Measurements from ENCODE around the gene CREBBP.

CREBBP gene

DNA sequence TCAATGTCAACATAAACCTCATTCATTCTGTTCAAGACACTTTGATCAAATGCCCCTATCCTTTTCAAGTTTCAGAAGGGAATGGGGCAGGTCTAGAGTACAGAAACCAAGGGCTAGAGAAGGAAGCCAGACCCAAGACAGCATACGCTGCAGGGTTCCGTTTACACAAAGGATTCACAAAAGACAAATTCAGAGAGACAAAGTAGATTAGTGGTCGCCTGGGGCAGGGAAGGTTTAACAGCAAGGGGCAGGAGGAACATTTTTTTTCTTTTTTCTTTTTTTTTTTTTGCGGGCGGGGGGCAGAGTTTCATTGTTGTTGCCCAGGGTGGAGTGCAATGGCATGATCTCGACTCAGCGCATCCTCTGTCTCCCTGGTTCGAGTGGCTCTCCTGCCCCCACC lies 143.3 kb downstream of the CREBBP start:
- TF ChIP-seq GATA1 (IDR thresholded peaks at IDR 0.05; ENCODE audit: low read depth, low read length) (no peak), POLR2A (IDR thresholded peaks at IDR 0.05; ENCODE audit: low read length) (no peak)
- no peak for DNase-seq

DNA sequence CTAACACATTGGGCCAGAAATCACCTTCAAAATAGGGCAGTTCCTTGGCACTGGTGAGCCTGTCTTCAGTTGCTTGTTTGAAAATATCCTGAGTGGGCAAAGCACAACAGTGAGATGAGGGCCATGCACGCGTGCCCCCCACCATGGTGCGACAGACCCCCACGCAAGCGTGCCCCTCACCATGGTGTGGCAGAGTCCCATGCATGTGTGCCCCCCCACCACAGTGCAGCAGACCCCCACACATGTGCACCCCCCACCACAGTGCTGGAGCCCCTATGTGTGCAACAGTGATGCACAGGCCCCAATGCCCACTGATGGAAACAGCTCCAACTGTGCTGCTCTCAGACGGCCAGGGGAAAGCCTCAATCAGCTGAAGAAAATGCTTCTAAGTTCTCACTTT lies 144.4 kb downstream of the CREBBP start:
- DNase-seq: no peak
- TF ChIP-seq POLR2A (IDR thresholded peaks at IDR 0.05; ENCODE audit: low read length): no peak

DNA sequence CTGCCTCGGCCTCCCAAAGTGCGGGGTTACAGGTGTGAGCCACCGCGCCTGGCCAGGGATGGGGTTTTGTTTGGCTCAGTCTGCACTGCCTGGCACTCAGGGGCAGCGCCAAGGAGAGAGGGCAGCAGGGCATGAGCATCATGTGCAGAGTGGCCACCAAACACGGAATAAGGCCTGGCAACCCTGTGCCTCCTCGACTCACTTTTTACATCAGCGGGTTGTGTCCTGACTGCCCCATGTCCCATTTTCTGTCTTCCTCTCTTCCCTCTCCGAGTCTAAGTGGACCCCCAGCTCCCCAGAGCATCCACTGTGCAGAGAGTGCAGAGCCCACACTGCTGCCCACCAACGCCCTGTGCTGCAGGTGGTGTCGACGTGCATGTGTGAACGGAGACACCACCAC lies 145.0 kb downstream of the CREBBP start:
- TF ChIP-seq GATA1 (IDR thresholded peaks at IDR 0.05; ENCODE audit: low read depth, low read length): no peak
- no peak for TF ChIP-seq POLR2A (IDR thresholded peaks at IDR 0.05; ENCODE audit: low read length)
- DNase-seq: no peak

DNA sequence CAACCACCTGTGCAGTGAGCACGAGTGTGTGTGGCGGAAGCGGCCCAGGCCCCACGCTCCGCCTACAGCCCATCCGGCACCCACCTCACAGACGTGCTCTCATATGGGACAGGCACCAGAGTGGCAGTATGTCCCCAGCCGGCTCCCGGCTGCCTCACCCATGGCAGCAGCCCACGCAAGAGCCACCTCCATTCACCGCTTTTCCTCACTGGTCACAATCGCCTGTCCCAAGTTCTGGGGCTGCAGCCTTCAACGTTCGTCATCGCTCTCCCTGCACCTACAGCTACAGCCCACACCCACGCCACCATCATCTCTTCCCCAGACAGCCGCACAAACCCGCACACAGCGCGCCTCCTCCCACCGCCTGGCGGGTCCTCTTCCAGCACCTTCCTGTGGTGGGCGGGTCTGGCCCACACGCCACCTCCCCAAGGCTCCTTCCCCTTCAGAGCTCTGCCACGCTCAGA lies 145.7 kb downstream of the CREBBP start:
- no peak for DNase-seq
- no peak for TF ChIP-seq GATA1 (IDR thresholded peaks at IDR 0.05; ENCODE audit: low read depth, low read length)
- no peak for TF ChIP-seq POLR2A (IDR thresholded peaks at IDR 0.05; ENCODE audit: low read length)

DNA sequence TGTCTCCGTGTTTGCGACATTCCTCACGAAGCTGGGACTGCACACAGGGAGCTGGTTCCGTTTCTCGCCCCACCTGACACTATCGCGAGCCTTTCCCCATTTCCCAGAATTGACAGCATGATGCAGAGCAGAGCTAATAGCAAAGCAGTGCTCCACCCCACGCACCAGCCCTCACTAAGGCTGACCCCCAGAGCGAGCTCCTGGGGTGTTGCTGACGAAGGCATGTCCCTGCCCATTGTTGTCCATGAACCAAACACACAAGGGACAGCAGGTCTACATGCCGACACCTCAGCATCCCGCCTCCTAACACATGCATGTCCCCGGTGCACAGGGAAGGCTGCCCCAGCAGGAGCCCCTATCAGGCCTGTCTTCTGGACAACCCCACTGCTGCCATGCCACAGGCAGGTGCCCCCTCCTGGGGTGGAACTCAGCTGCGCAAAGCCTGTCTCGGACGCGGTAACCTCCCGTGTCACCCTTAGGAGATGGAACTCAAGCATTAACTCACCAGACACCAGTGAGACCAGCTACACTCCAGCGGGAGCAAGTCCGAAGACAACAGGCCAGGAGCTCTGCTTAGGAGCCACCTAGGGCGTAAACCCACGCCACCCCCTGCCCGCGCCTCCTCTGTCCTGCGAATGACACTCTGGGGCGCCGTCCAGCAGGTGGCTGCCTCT lies 146.3 kb downstream of the CREBBP start:
- TF ChIP-seq GATA1 (IDR thresholded peaks at IDR 0.05; ENCODE audit: low read depth, low read length) (no peak), POLR2A (IDR thresholded peaks at IDR 0.05; ENCODE audit: low read length) (no peak)
- no peak for DNase-seq

DNA sequence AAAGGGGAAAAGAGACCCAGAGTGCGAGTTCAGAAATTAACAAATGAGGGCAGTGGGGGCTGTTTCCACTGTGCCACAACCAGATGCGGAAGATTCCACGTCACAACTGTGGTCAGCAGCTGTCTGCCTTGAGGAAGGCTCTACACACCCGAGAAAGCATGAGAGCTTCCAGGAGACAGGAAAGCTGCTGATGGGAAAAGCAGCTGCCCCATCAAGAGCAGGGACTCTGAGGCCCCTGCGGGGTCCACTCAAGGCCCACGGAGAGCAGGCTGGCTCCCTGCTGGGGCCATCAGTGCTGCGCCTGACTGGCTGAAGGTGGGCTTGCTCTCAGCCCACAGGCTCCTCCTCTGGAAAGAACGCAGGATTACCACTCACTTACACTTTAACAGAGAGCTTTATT lies 148.3 kb downstream of the CREBBP start:
- TF ChIP-seq POLR2A (IDR thresholded peaks at IDR 0.05; ENCODE audit: low read length) (no peak), GATA1 (IDR thresholded peaks at IDR 0.05; ENCODE audit: low read depth, low read length) (no peak)
- DNase-seq: no peak

DNA sequence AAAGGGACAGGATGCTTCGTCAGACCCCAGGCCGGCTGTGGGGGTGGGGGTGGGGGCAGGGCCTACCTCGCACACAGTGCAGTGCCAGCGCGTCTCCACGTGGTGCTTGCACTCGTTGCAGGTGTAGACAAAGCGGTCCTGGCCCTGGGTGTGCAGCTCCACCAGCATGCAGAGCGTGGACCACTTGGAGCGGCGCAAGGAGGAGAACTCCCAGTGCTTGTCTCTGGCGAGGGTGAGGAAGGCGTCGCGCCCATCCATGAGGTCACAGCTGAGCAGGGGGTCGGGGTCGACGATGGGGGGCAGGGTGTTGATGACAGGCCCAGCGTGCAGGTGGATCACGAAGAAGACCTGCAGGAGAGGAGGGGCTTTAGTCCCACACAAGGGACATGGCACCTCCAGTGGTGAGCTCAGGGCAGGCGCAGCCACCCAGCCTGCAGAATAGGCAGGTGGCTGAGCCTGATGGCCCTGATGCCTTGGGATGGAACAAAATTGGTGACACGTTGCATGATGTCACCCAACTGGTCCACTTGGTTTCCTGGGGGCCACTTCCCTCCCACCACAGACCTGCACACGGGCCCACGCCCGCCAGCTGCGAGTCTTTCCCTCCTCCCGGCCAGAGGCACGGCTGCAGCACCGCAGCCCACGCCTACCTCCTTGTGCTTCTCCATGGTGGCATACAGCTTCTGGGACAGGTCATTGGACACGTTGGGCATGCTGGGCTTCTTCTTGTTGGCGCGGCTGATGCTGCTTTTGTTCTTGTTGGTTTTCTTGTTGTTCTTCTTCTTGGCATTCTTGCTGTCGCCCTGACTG lies 149.2 kb downstream of the CREBBP start:
- no peak for TF ChIP-seq POLR2A (IDR thresholded peaks at IDR 0.05; ENCODE audit: low read length)
- no peak for TF ChIP-seq GATA1 (IDR thresholded peaks at IDR 0.05; ENCODE audit: low read depth, low read length)
- no peak for DNase-seq

DNA sequence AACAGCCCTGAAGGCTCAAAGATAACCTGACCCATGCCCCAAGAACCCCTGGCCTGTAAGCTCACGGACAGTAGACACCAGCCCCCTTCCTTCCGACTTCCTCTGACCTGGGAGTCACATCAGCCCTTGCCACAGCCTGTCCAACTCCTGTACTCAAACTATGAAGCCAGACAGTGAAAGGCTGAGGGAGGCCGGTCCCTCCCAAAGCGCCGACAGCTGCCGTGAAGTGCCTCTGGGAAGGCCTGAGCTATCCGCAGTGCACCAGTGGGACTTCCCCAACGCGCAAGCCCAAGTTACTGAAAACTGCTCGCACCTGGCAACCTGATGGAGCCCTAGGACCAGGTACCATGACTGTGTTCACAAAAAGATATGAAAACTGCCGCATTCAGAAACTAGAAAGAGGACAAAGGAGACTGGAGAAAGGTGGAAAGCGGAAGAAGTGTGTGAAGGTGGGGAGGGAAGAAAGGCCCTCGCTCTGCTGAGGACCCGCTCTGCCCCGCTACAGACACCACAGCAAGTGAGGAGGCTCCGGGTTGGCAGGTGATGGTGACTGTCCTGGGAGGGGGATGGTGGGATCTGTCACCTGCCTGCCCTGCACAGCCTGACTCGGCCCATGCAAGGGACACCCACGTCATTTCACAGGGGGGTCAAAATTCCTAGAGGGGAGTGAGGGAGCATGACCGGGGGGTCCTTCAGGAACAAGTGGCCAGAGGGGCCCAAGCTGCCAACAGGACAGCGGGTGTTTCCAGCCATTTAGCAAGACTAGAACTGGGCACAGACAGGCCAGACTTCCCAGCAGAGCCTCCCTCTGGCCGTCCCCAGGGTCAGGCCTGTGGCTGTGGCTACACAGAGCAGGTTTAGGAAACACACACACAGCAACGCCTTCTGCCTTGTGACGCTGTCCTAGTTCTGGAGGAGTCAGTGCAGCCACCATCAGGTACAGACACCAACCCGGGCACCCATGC lies 150.1 kb downstream of the CREBBP start:
- DNase-seq: no peak
- no peak for TF ChIP-seq POLR2A (IDR thresholded peaks at IDR 0.05; ENCODE audit: low read length)
- no peak for TF ChIP-seq GATA1 (IDR thresholded peaks at IDR 0.05; ENCODE audit: low read depth, low read length)

DNA sequence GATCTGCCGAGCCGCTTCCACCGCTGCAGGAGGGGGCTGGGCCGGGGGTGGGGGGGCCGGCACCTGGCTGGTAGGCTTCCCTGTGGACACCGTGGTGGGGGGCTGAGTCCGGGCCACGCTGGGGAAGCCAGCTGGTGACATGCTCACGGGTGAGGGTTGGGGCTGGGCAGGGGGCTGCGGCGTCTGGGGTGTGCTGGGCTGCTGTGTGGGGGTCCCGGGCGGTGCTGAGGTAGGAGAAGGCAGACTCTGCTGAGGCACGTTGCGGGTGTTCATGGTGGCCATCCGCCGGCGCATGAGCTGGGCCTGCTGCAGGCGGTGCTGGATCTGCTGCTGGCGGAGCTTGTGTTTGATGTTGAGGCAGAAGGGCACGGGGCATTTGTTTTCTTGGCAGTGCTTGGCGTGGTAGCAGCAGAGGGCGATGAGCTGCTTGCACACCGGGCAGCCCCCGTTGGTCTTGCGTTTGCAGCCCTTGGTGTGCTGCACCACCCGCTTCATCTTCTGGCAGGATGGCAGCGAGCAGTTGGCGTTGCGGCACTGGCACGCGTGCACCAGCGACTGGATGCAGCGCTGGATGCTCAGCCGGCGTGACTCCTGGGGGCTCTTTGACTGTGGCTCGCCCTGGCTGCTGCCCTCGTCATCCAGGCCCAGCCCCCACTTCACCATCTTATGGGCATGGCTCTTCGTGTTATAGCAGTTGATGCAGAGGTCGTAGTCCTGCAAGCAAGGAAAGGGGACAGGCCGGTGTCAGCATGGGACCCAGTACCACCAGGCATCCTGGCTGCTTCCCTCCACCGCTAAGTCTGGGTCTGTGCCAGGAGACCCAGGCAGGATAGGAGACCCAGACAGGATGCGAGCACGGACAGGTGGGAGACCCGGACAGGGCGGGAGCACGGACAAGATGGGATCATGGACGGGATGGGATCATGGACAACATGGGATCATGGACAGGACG lies 151.1 kb downstream of the CREBBP start:
- DNase-seq: no peak
- TF ChIP-seq POLR2A (IDR thresholded peaks at IDR 0.05; ENCODE audit: low read length): no peak
- TF ChIP-seq GATA1 (IDR thresholded peaks at IDR 0.05; ENCODE audit: low read depth, low read length): no peak

DNA sequence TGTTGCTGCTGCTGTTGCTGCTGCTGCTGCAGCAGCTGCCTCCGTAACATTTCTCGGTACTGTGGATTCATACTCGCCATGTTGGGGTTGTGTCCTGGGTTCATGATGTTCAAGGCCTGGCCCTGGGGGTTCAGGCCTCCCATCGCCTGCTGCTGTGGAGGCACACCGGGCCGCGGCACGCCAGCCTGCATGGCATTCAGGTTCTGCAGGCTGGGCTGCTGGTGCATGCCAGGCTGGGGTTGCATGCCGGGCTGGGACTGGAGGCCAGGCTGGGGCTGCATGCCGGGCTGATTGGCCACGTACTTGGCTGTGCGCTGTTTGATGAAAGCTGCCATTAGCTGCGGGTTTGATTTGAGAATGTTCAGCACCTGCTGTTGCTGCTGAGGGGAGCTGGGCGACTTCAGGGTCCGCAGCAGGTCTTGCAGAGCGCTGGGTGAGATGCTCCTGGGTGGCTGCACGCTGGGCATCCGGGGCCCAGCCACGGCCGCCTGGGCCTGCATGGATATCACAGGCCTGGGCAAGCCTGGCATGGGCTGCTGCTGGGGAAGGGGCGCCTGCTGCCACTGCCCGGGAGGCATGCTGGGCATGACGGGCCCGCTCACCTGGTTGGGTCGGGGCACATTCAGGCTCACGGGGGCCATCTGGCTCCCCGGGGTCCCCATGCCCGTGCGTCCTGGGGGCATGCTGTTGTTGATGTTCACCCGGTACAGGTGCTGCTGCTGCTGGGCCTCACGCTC lies 151.9 kb downstream of the CREBBP start:
- no peak for DNase-seq
- TF ChIP-seq GATA1 (IDR thresholded peaks at IDR 0.05; ENCODE audit: low read depth, low read length): no peak
- no peak for TF ChIP-seq POLR2A (IDR thresholded peaks at IDR 0.05; ENCODE audit: low read length)

DNA sequence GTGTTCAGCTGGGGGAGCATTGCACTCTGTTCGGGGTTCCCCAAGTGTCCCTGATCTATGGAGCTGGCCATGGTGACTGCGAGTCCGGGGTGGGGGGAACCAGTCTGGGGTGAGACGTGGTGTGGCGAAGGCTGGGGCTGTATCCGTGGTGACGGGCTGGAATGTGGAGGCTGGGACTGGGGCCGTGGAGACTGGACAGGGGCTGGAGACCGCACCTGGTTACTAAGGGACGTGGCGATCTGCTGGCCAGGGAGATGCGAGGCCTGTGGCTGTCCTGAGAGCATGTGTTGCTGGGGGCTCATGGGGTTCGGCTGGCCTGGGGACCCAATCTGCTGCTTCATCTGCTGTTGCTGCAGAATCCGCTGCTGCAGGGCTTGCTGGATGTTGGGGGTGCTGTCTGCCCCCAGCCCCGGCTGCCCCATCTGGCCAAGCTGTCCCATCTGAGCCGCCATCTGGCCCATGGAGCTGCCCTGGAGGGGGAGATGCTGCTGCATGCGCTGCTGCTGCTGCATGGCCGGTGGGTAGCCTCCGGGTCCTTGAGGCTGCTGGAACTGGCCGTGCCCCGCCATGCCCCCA lies 152.6 kb downstream of the CREBBP start:
- TF ChIP-seq POLR2A (IDR thresholded peaks at IDR 0.05; ENCODE audit: low read length): no peak
- TF ChIP-seq GATA1 (IDR thresholded peaks at IDR 0.05; ENCODE audit: low read depth, low read length): no peak
- DNase-seq: no peak

Data from erythroblast (primary cell).